NT2/D1 (cell line): ENCODE measurements around the gene ERMARD.

Experiments
- YY1 ChIP-seq: IDR thresholded peaks from 2 replicates; pipeline ENCODE4 v1.6.1; 2011; ENCODE audit not compliant: insufficient read length, insufficient read depth
- ZNF274 ChIP-seq: IDR thresholded peaks from 2 replicates; pipeline ENCODE4 v1.6.1; 2011; ENCODE audit warnings: mild to moderate bottlenecking, low read depth, low read length

GRCh38 chr6:169766232-169766631 lies 14.8 kb downstream of the ERMARD start:
- TF ChIP-seq YY1 (no peak), ZNF274 (no peak)
